ENCODE results near the gene CA5B.
A peak's percentile ranks its signal among the peaks of the same experiment; 100 is the strongest.
"Not testable (repeated sequence)": the region's sequence is repeated elsewhere in the genome, so short reads cannot be mapped to it uniquely, and the experiment has no call there.

Gene CA5B

DNA sequence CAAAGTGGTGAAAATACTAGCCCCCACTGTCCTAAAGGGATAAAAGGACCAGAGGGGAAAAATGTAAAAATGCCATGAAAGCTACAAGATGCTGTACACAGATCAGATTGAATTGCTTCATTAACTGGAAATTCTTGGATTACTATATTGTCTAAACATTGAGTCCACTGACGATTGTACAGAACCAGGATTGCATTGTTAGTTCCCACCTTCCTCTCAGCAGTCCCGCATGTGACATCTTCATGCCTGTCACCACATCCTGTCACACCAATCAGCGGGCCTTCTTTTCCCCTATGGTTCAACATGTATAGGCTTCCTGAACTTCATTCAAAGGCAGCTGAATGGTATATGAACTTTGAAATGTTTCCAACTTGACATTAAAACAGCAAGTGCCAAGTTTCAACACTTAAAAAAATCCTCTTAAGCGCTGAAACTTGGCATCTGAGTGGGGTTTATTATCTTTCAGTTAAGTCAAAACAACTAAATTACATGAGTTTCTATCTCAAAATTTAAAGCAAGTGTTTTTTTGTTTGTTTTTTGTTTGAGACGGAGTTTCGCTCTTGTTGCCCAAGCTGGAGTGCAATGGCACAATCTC is 76.8 kb downstream of the CA5B start:
- no peak for DNase-seq

DNA sequence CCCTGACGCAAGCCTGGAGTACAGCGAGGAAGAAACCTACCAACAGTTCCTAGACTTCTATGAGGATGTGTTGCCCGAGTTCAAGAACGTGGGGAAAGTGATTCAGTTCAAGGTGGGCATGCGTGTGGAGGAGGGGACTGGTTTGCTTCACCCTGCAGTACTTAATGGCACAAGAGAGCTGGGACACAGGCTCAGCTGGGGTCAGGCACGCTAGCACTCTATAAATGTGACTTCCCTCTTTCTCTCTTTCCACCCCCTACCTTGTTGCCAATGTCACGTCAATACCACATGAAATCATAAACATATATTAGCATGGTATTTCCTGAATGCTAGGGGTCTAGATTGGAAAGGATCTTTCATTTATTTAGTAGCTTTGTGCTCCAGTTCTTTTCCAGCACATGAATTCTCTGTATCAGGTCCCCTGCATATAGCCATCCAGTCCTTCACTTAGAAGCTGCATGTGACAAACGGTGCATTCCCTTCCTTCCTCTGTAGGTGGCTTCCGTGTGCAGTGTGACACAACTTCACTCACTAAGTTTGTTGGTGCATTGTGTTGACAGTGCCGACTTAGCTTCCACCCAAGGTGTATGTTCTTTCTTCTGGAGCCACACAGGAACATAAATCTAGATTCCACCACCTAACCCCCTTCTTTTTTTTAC is 77.8 kb downstream of the CA5B start:
- DNase-seq = peak in 1 of 2 donors; percentile 7

DNA sequence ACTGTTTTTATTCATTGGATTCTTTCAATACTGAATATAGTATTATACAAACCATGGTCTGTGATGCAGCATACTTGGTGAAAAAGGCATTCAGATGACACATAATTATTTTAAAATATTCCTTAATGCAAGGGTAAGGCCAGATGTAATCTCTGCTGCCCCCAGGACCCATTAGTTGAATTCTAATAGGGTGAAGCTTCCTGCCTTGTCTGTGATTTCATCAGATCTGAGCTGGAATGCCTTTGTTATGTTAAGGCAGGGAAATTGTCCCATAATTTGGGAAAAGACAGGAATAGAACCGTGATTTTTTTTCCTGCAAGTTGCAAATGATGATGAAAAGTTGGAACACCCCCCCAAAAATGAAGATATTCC is 78.4 kb downstream of the CA5B start:
- DNase-seq = no peak

DNA sequence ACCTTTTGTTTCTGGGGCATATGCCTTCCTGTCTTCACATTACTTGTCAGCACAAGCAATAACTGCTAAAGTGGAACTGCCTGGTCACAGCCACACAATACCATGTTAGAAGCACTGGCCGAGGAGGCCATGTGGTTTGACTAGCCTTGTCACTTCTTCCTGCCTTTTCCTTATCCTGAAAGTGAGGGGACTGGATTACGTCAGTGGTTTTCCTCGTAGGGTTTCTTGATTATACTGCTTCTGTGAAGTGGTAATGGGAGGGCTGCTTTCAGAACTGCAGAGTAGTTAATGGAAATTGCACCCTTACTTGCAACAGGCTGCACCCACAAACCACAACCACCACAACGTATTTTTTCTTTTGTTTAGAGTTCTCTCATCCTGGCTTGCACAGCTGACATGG is 78.8 kb downstream of the CA5B start:
- DNase-seq = peak in 1 of 2 donors; percentile 12

DNA sequence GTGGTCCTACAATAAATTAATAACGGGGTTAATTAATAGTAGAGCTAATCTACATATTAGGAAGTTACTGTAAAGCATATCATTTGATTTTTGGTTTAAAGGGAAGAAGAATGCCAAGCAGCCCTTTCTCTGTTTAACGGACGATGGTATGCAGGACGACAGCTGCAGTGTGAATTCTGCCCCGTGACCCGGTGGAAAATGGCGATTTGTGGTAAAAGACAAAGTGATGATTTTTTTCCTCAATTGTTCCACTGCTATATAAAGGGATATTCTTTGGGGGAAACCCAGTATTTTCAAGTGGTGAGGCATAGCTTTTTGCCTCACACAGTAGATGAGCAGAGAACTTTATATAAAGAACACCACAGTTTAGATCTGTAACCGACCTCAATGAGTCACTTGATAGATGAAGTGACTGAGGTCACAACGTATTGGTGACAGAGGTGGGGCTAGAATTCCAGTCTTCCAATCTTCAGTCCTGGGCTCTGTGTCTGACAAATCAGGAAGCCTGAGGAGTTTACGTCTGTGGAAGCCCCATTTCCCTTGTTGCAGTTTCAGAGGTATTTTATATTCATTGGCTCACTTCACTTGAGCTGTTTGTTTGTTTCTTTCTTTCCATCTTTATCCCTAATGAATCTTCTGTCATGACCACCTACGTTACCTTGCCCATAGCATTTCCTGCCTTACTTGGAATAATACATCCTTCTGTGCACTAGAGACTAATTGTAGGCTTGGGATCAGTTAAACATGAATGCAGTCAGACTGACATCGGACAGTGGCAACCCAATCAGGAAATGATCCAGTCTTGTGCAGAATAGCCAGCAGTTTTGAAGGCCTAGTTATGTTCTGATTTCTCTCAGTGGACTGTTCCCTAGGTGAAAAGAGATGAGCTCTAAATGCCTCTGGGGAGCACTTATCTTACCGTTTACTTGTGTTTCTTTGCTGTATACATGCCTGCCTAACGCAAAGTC is 82.3 kb downstream of the CA5B start:
- DNase-seq = no peak

DNA sequence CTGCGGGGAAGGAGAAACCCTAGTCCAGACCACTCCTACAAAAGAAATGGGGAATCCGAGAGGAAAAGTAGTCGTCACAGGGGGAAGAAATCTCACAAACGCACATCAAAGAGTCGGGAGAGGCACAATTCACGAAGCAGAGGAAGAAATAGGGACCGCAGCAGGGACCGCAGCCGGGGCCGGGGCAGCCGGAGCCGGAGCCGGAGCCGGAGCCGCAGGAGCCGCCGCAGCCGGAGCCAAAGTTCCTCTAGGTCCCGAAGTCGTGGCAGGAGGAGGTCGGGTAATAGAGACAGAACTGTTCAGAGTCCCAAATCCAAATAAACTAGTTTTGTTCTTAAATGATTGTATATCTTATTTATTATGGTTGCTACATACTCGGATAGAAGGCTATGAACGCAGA is 84.9 kb downstream of the CA5B start:
- no peak for DNase-seq

DNA sequence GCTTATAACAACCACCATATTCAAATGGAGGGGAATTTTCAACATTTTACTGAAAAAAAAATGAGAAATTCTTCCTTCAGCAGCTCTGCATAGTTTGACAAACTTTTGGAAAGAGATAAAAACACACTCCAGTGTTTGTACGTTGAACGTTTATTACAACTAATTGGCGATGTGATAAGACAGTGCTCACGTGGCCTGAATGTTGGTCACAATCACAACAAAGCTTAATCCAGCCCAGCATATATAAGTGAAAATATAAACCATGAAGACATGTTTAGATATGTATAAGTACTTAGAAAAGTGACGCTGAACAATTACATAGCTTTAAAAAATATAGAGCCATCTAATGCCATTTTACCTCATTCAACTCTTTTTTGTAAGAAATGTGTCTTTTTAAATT is 87.9 kb downstream of the CA5B start:
- no peak for DNase-seq

DNA sequence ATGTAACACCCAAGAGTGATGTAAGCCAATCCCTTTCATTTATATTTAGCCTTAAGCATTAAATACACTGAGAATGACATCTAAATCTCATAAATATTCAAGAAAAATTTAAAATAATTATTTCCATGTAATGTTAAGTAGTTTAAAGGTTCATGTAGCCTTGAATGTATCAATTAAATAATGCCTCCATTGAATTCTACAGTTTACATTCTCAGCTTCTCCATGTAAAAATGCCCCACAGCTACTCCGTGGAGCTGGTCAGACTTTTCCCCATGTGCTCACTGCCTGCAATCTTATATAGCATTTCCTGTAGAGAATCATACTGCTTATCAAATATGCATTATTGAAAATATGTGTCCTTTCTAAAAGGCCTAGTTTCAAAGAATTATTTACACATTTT is 91.1 kb downstream of the CA5B start:
- DNase-seq = no peak

DNA sequence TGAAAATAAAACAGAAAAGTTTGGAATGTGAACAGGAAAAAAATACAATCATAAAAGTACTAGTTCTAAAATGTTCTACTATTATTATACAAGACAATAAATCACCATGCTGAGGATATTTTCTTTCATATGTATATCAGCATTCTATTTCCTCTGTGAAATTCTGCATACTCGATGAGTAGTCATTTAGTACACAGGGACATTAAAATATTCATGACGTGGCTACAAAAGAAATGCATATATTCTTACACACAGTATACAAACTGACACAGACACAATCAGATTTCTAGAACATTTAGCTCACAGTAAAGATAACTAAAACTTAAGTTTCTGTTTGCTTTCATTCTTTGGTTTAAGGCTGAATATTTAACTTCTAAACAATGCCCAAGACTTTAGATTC is 93.3 kb downstream of the CA5B start:
- DNase-seq = not testable (repeated sequence)

DNA sequence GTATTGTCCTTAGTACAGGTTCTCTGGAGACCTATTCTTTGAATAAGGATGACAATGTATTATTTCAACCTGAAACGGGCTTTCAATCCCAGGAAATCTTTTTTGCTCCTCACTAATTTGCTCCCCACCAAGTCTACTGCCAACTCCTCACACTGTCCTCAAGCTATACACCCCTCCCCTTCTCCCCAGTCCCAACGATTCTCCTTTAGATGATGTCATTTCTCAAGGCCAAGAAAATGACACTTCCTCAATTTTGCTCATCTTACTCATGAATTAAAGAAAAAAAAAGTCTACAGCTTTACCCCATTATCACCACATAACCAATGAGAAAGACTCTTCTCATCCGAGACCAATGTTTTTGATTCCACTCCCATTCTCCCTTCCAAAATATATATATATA is 96.0 kb downstream of the CA5B start:
- no peak for DNase-seq

DNA sequence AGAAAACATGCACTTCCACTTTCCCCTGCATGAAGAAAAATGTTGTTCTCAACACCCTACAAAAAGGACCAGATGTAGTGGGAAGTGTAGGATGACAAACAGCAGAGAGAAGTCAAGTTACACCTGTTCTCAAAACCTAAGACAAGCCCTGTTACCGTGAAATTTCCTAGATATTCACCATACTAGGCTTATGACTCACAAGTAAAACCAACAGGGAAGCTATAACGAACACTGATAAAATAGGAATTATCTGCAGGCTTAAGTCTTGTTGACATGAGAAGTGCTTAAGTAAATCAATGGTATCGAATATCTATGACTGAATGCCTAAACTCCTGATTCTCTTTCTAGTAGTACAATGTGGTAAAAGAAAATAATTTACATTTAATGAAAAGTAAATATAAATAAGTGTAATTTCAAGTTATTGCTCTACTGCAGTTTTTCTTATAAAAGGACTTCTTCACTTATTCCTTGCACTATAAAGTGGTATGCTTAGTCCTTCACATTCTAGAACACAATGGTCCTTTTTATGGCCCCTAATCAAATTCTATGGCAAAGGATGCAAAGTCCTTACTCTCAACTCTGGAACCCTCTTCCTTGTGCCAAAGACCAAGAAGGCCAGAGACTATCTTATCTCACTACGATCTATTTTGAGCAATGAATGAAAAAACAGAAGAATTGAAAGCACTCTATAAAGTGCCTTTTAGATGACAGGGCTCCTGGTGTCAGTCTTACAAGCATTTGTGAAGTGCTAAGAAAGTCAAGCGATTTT is 96.9 kb downstream of the CA5B start:
- no peak for DNase-seq

Measured in stimulated activated CD4-positive, alpha-beta T cell treated with anti-CD3 and anti-CD28 coated beads, Interleukin-2, amount 100 ng/mL, for 48 hours (primary cell).